Stimulated activated CD4-positive, alpha-beta T cell treated with anti-CD3 and anti-CD28 coated beads, Interleukin-4, amount 100 ng/mL, for 24 hours (primary cell): Measurements from ENCODE around the gene ALDH1L2.

ENCODE experiments used
- DNase-seq: peaks from one replicate; pipeline ENCODE4 v3.0.0-alpha.2; 2020

ALDH1L2 gene

GRCh38 chr12:105083031-105083430 is 1.2 kb downstream of the ALDH1L2 start:
- DNase-seq = no peak

DNA sequence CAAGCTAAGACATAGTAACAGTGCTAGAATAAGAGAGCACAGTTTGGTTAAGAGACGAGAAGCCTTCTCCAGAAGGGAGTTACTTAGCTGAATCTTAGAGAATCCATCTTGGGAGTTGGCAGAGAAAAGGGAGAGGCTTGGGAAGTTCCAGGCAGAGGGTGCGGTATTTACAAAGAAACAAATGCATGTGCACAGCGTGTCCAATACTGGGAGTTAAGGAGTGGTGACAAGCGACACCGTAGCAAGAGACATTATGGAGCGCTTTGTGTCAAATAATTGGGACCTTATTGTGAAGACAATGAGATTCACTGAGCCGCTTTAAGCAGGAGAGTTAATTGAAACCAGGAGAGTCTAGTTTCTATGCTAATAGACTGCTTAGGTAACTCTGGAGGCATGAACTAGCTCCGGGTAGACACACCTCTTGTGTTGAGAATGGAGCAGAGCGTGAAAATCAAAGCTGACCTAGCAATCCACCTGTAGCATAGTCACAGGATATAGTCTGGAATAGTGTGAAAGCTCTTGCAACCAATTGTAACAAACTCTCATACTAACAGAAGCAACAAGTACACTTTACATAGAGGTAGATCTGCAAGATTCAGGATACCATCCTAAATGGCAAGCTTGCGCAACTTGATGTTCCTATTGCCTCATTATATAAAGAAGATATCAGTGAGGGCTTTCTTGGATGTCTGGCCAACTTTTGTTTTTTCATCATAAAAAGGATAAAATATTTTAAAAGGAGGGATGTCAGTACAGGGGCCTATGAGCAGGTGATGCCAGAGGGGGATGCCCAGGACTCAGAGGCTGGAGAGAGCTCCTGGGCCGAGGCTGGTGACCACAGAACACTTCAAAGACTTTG is 5.3 kb downstream of the ALDH1L2 start:
- DNase-seq = no peak

DNA sequence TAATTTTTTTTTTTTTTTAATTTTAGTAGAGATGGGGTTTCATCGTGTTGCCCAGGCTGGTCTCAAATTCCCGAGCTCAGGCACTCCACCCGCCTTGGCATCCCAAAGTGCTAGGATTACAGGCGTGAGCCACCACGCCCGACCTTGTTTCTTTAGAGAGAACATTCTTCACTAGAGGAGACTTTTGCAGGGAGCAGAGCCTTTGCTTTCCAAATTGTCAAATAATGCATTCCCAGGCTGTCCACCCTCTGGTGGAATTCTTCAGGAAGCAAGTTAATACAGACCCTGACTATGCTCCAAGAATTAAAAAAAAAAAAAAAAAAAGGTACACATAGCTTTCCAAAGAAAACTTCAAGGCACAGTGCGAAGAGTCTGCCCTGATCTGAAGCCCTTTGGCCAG is 6.8 kb downstream of the ALDH1L2 start:
- no peak for DNase-seq

GRCh38 chr12:105076913-105077312 is 7.3 kb downstream of the ALDH1L2 start:
- no peak for DNase-seq

GRCh38 chr12:105076098-105076497 is 8.2 kb downstream of the ALDH1L2 start:
- DNase-seq = no peak

- no peak for DNase-seq
Observed at GRCh38 chr12:105072888-105073488, 11.3 kb downstream of the ALDH1L2 start.

GRCh38 chr12:105071981-105072380 is 12.3 kb downstream of the ALDH1L2 start:
- DNase-seq = no peak

GRCh38 chr12:105069936-105070702 is 14.1 kb downstream of the ALDH1L2 start:
- DNase-seq = no peak

- DNase-seq = no peak
Observed at GRCh38 chr12:105067511-105068031, 16.7 kb downstream of the ALDH1L2 start.

GRCh38 chr12:105064564-105065178 is 19.6 kb downstream of the ALDH1L2 start:
- no peak for DNase-seq

GRCh38 chr12:105060715-105061378 is 23.4 kb downstream of the ALDH1L2 start:
- DNase-seq = no peak

GRCh38 chr12:105057174-105057573 is 27.1 kb downstream of the ALDH1L2 start:
- DNase-seq = no peak

- DNase-seq = peak; percentile 79
Observed at GRCh38 chr12:105053116-105053572, 31.1 kb downstream of the ALDH1L2 start.

DNA sequence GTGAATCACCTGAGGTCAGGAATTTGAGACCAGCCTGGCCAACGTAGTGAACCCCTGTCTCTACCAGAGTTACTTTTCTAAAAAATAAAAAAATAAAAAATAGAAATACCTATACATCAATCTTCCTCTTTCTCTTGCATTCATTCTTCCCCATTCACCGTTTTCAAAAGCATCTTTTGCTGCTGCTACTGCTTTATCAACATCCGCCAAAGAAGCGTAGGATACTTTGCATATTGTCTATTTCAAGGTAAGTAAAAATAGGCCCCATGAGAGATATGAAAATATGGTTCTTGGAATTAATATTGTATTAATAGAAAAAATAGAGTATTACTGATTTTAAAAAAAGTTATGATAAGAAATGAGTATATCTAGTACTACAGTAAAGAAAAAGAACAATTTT is 32.3 kb downstream of the ALDH1L2 start:
- DNase-seq = no peak

DNA sequence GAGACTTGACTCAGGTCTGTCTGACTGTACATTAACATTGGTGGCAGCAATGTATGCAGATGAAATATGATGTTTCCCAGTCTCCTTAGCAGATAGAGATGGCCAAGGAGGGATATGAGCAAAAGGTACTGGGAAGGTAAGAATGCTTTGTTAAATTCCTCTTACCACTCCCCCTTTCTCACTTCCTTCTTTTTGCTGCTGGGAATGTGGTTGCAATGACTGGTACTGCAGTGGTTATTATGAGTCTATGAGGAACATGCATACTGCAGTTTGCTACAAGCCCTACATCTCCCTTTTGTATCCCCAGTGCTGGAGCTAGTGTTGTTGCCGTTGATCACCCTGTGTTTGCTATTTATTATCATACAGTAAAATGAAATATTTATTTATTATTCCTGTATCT is 35.9 kb downstream of the ALDH1L2 start:
- DNase-seq = no peak

DNA sequence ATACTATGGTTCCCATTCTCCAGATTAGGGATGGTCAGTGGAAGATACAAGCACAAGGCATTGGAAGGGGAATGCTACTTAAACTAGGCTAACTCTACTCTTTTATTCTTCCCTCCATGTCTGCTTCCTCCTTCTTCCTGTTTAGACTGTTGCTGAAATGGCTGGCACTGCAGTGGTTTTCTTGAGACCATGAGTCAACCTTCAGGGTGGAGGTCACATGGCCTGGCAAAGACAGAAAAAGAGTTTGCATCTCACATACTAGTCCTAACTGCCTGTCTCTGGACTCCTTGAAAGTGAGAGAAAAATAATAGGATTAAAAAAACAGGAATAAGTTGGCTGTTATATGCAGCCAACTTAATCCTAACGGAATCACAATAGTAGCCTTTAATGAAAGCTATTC is 37.0 kb downstream of the ALDH1L2 start:
- DNase-seq = no peak

- DNase-seq = no peak
Observed at GRCh38 chr12:105041186-105041585, 43.1 kb downstream of the ALDH1L2 start.

GRCh38 chr12:105040476-105040875 is 43.8 kb downstream of the ALDH1L2 start:
- no peak for DNase-seq

GRCh38 chr12:105036937-105037649 is 47.2 kb downstream of the ALDH1L2 start:
- no peak for DNase-seq

GRCh38 chr12:105033851-105034250 is 50.4 kb downstream of the ALDH1L2 start:
- no peak for DNase-seq

- DNase-seq = no peak
Observed at GRCh38 chr12:105032703-105033357, 51.4 kb downstream of the ALDH1L2 start.
